Activated T-cell treated with anti-CD3 and anti-CD28 coated beads for 1 hour (primary cell): ENCODE measurements around the gene KCTD3.

ENCODE experiments used
- DNase-seq: peaks from one replicate; pipeline ENCODE4 v3.0.0-alpha.2; 2020; ENCODE audit warnings: low read depth

The KCTD3 gene

GRCh38 chr1:215566556-215567490, at the start of gene KCTD3:
Gene KCTD3, plus strand, starts transcription at chr1:215567304. Its CDS starts 382 bp downstream, at chr1:215567686.
- DNase-seq, result peak; percentile 6

DNA sequence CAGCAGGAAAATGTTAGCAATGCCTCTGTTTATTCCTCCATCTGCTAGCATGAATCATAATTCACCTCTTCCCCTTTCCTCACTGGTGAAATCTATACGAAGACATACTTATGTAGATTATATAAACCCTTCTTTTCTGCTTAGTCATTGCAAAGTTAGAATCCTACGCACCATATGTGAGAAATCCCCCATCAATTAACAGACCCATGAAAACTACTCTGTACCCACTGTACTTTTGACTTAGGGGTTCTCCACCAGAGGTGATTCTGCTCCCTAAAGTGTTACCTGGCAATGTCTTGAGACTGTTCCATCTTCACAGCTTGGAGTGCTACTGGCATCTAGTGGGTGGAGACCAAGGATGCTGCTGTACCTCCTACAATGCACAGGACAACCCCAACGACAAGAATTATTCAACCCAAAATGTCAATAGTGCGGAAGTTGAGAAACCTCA, 49.6 kb upstream of the KCTD3 start:
- no peak for DNase-seq

DNA sequence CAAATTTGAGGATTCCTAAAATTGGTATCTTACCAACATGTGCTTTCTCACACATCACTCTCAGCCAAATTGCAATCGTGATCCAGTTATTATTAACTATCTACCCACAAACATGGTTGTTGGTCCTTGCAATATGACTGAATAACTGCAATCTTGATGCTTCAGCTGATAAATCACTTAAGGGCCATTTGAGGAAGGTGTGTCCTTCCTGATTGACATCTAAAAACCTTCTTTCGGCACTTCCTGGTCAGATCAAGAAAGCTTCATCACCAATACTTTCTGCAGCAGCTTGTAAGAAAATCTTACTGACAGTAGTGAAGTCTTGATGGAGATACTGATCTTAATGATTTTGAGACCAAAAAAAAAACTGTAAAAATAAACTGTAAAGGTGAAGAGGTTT, 48.5 kb upstream of the KCTD3 start:
- DNase-seq, result no peak

GRCh38 chr1:215521279-215521678, 45.8 kb upstream of the KCTD3 start:
- DNase-seq, result no peak

DNA sequence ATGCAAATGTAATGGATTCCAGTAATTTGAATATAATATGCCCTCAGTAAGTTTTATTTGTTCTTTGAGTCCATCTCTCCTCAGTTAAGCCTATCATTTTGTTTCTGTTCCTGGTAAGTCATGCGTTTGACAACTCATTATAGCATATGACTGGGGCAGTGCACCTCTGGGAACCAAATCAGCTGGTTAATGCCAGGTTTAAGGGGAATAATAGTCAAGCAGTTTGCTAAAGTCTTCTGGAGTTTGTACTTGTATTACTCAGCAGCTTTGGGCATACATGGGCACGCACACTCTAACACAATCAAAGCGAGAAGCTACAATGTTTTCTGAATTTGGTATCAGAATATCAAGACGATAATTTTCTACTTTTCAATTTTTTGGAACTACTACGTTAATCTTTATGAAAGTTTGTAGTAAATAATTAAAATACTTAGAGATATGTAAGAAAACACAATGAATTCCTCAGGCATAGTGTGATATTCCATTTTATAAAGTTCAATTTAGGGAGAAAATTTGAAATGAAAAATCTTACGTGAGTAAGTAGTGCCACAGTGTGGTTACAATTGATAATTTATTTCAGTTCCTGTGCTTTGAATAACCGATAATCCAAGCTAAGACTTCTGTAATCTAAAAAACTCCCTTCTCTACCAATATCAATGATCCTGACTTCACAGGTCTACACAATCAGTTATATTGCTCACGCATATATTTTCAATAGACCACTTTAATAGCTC, 43.8 kb upstream of the KCTD3 start:
- no peak for DNase-seq

- no peak for DNase-seq
Observed at GRCh38 chr1:215523906-215524305, 43.2 kb upstream of the KCTD3 start.

DNA sequence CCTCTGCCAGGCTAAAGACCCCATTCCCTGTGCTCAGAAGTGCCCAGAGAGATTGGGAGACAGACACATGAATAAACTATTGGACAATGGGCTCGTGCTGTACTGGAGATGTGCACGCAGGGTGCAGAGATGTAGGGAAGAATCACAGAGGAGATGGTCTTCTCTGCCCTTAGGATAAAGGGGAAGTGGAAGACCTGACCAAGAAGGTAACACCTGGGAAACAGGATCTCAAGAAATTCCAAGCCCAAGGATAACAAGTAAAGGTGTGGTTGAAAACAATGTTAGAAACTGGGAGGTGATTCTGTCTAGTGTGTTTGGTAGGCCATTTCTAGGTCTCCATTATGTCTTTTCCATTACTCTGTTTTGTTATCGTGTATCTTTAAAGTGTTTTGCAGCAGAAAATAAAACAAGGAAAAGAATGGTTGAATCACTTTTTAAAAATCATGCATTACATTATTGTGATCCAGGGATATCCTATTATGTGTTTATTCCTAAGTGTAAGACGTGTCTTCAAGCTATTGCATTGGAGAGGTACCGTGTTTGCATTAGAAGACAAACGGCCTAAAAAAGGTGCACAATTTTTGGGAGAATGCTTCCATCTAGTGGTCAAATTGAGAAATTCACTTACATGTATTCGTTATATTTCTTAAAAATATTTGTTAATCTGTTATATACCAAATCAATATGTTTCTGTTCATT, 40.8 kb upstream of the KCTD3 start:
- DNase-seq, result no peak

DNA sequence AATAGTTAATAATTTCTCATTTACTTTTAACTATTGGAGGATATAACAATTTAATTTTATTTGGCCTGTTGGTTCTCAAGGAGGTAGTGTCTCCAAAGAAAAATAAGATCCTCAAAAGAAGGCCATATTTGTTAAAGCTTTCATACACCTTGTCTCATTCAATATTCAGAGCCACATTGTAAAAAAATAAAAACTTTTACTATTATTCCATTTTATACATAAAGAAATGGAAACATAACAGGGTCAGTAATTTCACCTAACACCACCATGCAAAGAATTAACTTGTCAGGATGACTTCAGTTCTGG, 40.3 kb upstream of the KCTD3 start:
- no peak for DNase-seq

DNA sequence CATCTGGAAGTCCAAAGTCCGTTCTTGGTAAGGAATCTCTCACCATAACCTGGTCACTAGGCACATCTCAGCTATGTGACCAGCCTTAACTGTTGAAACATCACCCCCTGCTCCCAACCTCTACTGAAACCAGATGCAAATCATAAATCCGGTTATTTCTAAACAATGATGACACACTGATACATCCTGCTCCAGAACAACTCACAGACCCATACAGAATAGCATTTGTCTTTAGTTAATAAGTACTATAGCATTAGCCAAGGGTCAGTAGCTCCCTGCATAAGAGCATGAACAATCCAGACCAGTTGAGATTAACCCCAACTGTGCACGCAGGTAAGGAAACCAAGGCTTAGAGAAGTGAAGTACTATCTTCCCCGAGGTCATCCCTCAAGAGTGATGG, 38.0 kb upstream of the KCTD3 start:
- DNase-seq, result no peak

DNA sequence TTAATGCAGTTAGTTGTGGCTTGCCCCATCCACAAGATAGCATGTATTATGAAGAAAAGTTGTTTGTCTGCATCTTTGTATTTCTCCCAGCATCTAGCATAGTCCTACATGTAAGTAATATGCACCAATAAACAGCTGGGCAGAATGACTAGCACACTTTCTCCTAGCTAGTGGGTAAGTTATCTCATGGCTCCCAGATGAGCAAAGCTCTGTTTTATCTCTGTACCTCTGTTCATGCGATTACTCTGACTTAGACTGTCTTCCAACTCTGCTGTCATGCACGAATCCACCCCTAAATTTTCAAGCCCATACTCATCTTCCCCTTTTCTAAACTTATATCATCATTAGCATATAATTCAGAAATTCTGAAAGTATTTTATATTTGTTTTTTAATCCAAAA, 37.5 kb upstream of the KCTD3 start:
- no peak for DNase-seq

GRCh38 chr1:215530401-215530984, 36.6 kb upstream of the KCTD3 start:
- no peak for DNase-seq

- no peak for DNase-seq
Observed at GRCh38 chr1:215539803-215540570, 27.1 kb upstream of the KCTD3 start.

- no peak for DNase-seq
Observed at GRCh38 chr1:215542301-215542700, 24.8 kb upstream of the KCTD3 start.

DNA sequence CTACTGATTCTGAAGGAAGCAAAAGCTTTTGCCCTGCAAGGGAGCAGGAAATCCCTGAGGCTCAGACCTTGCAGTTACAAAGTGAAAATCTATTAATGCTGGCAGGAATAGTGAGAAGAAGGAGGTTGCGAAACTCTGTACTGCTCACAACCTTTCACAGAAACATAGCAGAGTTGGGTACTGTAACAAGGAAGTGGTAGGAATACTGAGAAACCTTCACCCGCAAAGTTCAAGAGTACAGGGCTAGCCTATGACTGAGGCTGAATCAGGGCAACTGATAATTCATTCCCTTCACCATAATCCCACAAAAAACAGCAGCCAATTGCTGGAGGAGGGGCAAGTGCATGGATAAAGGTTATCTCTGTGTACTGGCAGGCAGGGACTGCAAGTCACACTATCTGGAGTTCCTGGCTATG, 23.9 kb upstream of the KCTD3 start:
- DNase-seq, result no peak

DNA sequence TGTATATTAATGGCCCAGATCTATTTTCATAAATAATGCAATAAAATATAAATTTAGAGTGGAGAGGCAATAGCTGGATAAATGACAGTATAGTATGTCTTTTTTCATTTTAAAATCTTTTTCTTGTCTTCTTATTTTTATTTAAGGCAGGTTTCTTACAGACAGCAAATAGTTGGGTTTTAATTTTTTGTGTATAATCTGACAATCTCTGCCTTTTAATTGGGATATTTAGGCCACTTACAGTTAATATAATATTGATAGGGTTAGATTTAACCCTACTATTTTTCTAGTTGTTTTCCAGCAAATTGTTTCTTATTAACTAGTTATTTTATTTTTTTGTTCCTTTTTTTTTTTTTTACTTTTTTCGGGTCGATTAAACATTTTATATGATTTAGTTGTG, 23.3 kb upstream of the KCTD3 start:
- DNase-seq, result no peak

DNA sequence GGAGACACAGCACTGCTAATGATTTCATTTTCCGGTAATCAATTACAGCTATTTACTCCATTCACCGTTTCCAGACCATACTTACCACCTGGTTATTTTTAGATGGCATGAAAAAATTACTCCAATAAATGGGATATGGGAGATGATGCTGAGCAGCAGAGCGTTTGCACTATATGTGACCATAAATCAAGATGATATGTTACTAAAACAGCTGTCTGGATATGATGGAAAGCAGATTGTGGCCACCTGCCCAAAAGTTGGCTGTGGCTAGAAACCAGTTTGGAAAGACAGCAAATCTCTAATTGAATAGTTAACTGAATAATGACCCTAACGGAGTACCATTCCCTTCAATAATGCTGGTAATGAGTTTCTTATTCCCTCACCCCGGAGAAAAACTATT, 22.5 kb upstream of the KCTD3 start:
- DNase-seq, result no peak

DNA sequence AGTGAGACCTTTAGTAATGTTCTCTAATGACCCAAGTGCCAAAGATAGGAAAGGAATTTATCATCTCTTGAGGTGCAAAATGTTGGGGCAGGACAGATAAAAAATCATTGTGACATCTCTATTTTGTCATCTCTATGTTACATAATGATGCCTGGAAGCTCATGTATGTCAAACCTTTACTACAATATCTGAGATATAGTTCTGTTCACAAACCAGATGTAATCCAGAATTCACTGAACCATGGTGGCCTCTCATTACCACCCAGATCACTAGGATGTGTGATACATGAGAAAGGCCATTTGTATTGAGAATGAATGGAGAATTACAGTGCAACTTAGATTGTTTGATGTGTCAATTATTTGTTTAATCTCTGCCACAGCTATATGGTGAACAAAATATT, 22.0 kb upstream of the KCTD3 start:
- no peak for DNase-seq

DNA sequence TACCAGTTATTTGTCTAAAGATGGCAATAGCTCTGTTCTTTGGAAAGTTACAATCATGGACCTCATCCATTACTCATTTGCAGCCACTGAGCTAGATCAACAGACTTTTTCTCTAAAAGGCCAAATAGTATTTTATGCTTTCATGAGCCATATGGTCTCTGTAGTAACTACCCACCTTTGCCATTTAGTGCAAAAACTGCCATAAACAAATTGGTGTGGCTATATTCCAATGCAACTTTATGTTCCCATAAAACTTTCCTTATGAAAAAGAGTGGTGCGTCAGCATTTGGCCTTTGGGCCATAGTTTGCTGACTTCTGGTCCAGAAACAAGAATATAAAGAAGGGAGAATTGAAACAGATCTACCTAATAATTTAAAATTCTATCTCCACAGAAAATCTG, 20.1 kb upstream of the KCTD3 start:
- DNase-seq, result no peak

GRCh38 chr1:215551806-215552205, 15.3 kb upstream of the KCTD3 start:
- no peak for DNase-seq

DNA sequence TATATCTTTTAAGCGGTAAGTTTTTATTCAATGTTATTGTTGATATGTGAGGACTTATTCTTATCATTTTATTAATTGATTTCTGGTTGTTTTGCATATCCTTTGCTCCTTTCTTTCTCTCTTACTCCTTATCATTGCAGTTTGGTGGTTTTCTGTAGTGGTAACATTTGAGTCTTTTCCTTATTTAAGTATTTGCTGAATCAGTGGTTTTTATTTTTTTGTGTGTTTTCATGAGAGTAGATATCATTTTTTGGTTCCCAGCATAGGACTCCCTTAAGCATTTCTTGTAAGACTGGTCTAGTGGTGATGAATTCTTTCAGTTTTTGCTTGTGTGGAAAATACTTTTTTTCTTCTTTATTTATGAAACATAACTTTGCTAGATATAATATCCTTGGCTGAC, 12.2 kb upstream of the KCTD3 start:
- no peak for DNase-seq

GRCh38 chr1:215555531-215555930, 11.6 kb upstream of the KCTD3 start:
- no peak for DNase-seq

GRCh38 chr1:215556996-215557395, 10.1 kb upstream of the KCTD3 start:
- DNase-seq, result no peak
